GF-D8 (cell line): Measurements from ENCODE around the gene HOXC5.

Source experiments
- DNase-seq: peaks from one replicate; lab custom pipeline; 2025; lab: John Stamatoyannopoulos, UW

The HOXC5 gene

GRCh38 chr12:54006559-54007220 lies 26.2 kb upstream of the HOXC5 start:
- no peak for DNase-seq

GRCh38 chr12:54007538-54008259 lies 25.2 kb upstream of the HOXC5 start:
- no peak for DNase-seq

- DNase-seq: no peak
Measured at GRCh38 chr12:54008260-54008552, 24.6 kb upstream of the HOXC5 start.

GRCh38 chr12:54009171-54010052 lies 23.4 kb upstream of the HOXC5 start:
- DNase-seq: no peak

GRCh38 chr12:54010053-54010971 lies 22.5 kb upstream of the HOXC5 start:
- DNase-seq: no peak

- DNase-seq: no peak
Measured at GRCh38 chr12:54010972-54011664, 21.7 kb upstream of the HOXC5 start.

- DNase-seq: no peak
Measured at GRCh38 chr12:54011665-54012532, 21.0 kb upstream of the HOXC5 start.

GRCh38 chr12:54012631-54013409 lies 20.0 kb upstream of the HOXC5 start:
- DNase-seq: no peak

GRCh38 chr12:54014377-54015017 lies 18.4 kb upstream of the HOXC5 start:
- no peak for DNase-seq

GRCh38 chr12:54015018-54015931 lies 17.6 kb upstream of the HOXC5 start:
- DNase-seq: no peak

GRCh38 chr12:54016051-54016450 lies 16.8 kb upstream of the HOXC5 start:
- DNase-seq: no peak

- DNase-seq: no peak
Measured at GRCh38 chr12:54016478-54016964, 16.3 kb upstream of the HOXC5 start.

- no peak for DNase-seq
Measured at GRCh38 chr12:54017027-54017788, 15.6 kb upstream of the HOXC5 start.

- DNase-seq: no peak
Measured at GRCh38 chr12:54017878-54018467, 14.9 kb upstream of the HOXC5 start.

GRCh38 chr12:54018468-54018984 lies 14.3 kb upstream of the HOXC5 start:
- DNase-seq: no peak

- no peak for DNase-seq
Measured at GRCh38 chr12:54019091-54019811, 13.6 kb upstream of the HOXC5 start.
